ENCODE results near the gene MRPL47.

The MRPL47 gene

GRCh38 chr3:179642871-179643270, 38.4 kb upstream of the MRPL47 start:
- no peak overlapping the region for H3K4me3 ChIP-seq (ENCODE audit: low read depth, low read length)
- TF ChIP-seq, protein P1, sequence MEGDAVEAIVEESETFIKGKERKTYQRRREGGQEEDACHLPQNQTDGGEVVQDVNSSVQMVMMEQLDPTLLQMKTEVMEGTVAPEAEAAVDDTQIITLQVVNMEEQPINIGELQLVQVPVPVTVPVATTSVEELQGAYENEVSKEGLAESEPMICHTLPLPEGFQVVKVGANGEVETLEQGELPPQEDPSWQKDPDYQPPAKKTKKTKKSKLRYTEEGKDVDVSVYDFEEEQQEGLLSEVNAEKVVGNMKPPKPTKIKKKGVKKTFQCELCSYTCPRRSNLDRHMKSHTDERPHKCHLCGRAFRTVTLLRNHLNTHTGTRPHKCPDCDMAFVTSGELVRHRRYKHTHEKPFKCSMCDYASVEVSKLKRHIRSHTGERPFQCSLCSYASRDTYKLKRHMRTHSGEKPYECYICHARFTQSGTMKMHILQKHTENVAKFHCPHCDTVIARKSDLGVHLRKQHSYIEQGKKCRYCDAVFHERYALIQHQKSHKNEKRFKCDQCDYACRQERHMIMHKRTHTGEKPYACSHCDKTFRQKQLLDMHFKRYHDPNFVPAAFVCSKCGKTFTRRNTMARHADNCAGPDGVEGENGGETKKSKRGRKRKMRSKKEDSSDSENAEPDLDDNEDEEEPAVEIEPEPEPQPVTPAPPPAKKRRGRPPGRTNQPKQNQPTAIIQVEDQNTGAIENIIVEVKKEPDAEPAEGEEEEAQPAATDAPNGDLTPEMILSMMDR (IDR thresholded peaks at IDR 0.05; ENCODE audit: insufficient read depth, low read depth, low read length, missing control alignments) = no peak
- no peak for DNase-seq (ENCODE audit: low read depth)

- no peak for DNase-seq (ENCODE audit: low read depth)
- no peak overlapping the region for H3K4me3 ChIP-seq (ENCODE audit: low read depth, low read length)
- TF ChIP-seq, protein P1 (IDR thresholded peaks at IDR 0.05; ENCODE audit: insufficient read depth, low read depth, low read length, missing control alignments) = no peak
Measured at GRCh38 chr3:179640469-179640868, 36.0 kb upstream of the MRPL47 start.

- no peak for DNase-seq (ENCODE audit: low read depth)
- no peak overlapping the region for H3K4me3 ChIP-seq (ENCODE audit: low read depth, low read length)
- TF ChIP-seq, protein P1 (IDR thresholded peaks at IDR 0.05; ENCODE audit: insufficient read depth, low read depth, low read length, missing control alignments) = no peak
Measured at GRCh38 chr3:179630753-179631451, 26.5 kb upstream of the MRPL47 start.

- no peak for DNase-seq (ENCODE audit: low read depth)
- H3K4me3 ChIP-seq (ENCODE audit: low read depth, low read length) = no peak overlapping the region
- TF ChIP-seq, protein P1 (IDR thresholded peaks at IDR 0.05; ENCODE audit: insufficient read depth, low read depth, low read length, missing control alignments) = no peak
Measured at GRCh38 chr3:179624451-179624850, 20.0 kb upstream of the MRPL47 start.

GRCh38 chr3:179622023-179622422, 17.6 kb upstream of the MRPL47 start:
- no peak for DNase-seq (ENCODE audit: low read depth)
- TF ChIP-seq, protein P1 (IDR thresholded peaks at IDR 0.05; ENCODE audit: insufficient read depth, low read depth, low read length, missing control alignments) = no peak

DNA sequence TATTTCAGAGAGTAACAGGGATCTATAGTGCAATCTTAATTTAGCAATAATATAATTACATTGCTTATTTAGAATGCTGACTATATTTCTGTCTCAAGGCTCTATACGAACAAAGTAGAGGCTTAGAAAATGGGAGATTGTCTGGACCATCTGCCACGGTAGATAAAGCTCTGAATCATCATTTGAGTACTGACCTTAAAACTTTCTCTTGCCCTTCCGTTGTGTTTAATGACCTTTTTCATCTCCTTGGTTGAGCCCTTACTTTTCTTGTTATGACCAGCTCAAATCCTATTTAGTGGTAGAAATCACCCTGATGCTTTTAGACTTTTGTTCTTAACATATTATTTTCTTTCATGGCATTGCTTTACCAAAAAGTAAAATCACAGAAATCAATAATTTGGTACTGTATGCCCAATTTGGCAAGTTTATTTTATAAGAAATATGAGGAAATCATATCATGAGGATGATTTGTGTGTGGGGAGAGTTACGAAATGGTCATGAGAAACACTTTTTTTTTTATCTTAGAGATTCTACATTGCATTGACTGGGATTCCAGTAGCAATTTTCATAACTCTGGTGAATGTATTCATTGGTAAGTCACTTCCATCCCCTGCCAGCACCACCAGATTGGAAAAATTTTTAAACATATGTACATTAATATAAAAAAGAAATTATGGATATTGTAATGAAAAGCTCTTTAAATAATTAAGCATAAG, 11.2 kb upstream of the MRPL47 start:
- no peak overlapping the region for H3K4me3 ChIP-seq (ENCODE audit: low read depth, low read length)
- no peak for DNase-seq (ENCODE audit: low read depth)
- TF ChIP-seq, protein P1 (IDR thresholded peaks at IDR 0.05; ENCODE audit: insufficient read depth, low read depth, low read length, missing control alignments) = no peak

More at GRCh38 chr3:179622023-179622422, 17.6 kb upstream of the MRPL47 start:
- no peak overlapping the region for H3K4me3 ChIP-seq (ENCODE audit: low read depth, low read length)

All from GM12865 (cell line).